Upper lobe of left lung (tissue), 4 donors: ENCODE data around the gene RAB27B.

Experiments used
- EP300 ChIP-seq, 4 donors: sonication (generic); formaldehyde crosslinking; IDR thresholded peaks; one replicate each; pipeline ENCODE4 v1.5.1; 2017; ENCODE audit warnings: antibody characterized with exemption in 4 of 4, control low read depth in 2 of 4
- POLR2A ChIP-seq, 4 donors: fragments of 450-650 bp; IDR thresholded peaks; one replicate each; pipeline ENCODE4 v1.5.1; 2016 to 2017; ENCODE audit warnings: antibody characterized with exemption in 4 of 4, mild to moderate bottlenecking in 2 of 4
- POLR2AphosphoS5 ChIP-seq, 2 donors: sonication (generic); formaldehyde crosslinking; IDR thresholded peaks; one replicate each; pipeline ENCODE4 v1.5.1; 2017; ENCODE audit warnings: antibody characterized with exemption in 2 of 2
- TF ChIP-seq, protein P1 (sequence below), 6 experiments: fragments of 450-650 bp in 4 of 6; fragments of 200-600 bp in 2 of 6; sonication (generic) in 2 of 6; IDR thresholded peaks; one replicate each; pipeline ENCODE4 v1.5.1; 2016 to 2019; ENCODE audit warnings: antibody characterized with exemption in 6 of 6

DNA sequence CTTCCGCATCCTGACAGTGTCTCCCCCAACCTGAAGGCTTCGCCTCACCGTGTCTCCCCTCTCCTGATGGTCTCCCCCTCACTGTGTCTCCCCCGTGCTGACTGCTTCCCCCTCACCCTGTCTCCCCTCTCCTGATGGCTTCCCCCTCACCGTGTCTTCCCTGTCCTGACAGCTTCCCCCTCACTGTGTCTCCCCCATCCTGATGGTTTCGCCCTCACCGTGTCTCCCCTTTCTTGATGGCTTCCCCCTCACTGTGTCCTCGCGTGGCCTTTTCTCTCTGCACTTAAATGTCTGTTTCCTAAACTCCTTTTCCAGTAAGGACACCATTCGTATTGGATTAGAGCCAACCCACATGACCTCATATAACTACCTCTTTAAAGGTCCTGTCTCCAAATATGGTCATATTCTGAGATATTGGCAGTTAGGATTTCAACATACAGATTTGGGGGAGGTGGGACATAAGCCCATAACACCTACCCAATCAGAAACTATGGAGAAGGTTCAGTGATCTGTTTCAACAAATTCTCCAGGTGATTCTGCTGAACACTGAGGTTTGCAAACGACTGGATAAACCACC lies 47.9 kb upstream of the RAB27B start:
- TF ChIP-seq POLR2AphosphoS5 (IDR thresholded peaks at IDR 0.05) (no peak), POLR2A (IDR thresholded peaks at IDR 0.05) (no peak), EP300 (IDR thresholded peaks at IDR 0.05) (no peak)
- TF ChIP-seq, protein P1, sequence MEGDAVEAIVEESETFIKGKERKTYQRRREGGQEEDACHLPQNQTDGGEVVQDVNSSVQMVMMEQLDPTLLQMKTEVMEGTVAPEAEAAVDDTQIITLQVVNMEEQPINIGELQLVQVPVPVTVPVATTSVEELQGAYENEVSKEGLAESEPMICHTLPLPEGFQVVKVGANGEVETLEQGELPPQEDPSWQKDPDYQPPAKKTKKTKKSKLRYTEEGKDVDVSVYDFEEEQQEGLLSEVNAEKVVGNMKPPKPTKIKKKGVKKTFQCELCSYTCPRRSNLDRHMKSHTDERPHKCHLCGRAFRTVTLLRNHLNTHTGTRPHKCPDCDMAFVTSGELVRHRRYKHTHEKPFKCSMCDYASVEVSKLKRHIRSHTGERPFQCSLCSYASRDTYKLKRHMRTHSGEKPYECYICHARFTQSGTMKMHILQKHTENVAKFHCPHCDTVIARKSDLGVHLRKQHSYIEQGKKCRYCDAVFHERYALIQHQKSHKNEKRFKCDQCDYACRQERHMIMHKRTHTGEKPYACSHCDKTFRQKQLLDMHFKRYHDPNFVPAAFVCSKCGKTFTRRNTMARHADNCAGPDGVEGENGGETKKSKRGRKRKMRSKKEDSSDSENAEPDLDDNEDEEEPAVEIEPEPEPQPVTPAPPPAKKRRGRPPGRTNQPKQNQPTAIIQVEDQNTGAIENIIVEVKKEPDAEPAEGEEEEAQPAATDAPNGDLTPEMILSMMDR (IDR thresholded peaks at IDR 0.05), result no peak
